ENCODE data around the gene LMNTD2. TPM values are rescaled to one million over a fixed set of nuclear protein-coding genes. Genes with fewer than 3 reads are reported as not detected.

The LMNTD2 gene
- total RNA-seq, 1 experiment from 2014 or later = 4.0 TPM

DNA sequence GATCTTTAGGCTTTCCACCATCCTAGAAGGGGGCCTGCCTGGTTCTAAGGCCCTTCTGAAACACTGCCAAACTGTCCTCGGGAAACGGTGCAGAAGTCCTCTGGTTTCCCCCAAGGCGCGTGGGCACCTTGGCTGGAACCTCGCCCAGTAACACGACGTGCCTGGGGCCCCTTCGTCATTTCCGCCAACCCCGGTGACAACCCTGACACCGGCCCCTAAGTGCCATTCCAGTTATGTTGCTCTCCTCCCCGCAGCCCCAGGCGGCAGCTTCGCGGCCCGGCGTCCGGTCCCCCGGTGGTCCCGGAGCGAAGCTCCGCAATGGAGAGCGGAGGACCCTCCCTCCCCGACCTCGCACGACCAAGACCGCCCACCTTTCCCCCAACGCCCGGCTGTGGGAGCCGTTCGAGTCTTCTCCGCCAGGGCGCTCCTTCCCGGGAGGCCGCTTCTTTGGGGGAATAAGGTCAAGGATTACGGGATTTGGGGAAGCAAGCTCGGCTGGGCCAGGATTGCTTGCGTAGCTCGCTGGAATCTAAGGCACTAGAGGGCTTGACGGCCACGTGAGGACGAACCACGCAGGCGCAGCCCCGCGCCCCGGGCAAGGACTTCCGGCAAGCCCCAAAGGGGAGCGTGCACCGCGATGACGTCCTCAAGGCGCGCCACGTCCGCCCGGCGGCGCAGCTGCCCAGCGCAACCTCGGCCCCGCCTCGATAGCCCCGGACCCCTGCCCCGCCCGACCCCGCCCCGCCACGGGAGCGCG lies 54.1 kb downstream of the LMNTD2 start:
- DNase-seq (ENCODE audit: low spot score) (peak; percentile 98), ATAC-seq (peak; percentile 75)
- Mint-ChIP-seq H3K36me3 (peaks cover 6% of the 10 kb centered on the region; the same call in 1 of the 2 replicates), H3K9me3 (no peaks in the 10 kb centered on the region), H3K4me3 (peak overlapping the region; percentile 93), H3K27me3 (ENCODE audit: low read depth) (no peaks in the 10 kb centered on the region; the same call in 1 of the 2 replicates), H3K4me1 (peaks cover 12% of the 10 kb centered on the region), H3K27ac (peak overlapping the region; percentile 99)
- ChIA-PET POLR2A (interaction anchor here (0.5 to 1.2 kb wide), 6 partner anchors 13 to 111 kb away, joined by 3 to 5 read pairs (median 4); partner anchors contain the start of gene PTDSS2), CTCF (interaction anchor here (0.6 to 2.1 kb wide), 8 partner anchors 8 to 277 kb away, joined by 3 to 17 read pairs (median 4); partner anchors contain the start of genes HRAS and PTDSS2)
- TF ChIP-seq SMAD4 (CRISPR knock-in tag; IDR thresholded peaks at IDR 0.05) = no peak
- TF ChIP-seq, protein P1, sequence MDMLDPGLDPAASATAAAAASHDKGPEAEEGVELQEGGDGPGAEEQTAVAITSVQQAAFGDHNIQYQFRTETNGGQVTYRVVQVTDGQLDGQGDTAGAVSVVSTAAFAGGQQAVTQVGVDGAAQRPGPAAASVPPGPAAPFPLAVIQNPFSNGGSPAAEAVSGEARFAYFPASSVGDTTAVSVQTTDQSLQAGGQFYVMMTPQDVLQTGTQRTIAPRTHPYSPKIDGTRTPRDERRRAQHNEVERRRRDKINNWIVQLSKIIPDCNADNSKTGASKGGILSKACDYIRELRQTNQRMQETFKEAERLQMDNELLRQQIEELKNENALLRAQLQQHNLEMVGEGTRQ (CRISPR knock-in tag; IDR thresholded peaks at IDR 0.05) = peak; percentile 90
- TF ChIP-seq, protein P2, sequence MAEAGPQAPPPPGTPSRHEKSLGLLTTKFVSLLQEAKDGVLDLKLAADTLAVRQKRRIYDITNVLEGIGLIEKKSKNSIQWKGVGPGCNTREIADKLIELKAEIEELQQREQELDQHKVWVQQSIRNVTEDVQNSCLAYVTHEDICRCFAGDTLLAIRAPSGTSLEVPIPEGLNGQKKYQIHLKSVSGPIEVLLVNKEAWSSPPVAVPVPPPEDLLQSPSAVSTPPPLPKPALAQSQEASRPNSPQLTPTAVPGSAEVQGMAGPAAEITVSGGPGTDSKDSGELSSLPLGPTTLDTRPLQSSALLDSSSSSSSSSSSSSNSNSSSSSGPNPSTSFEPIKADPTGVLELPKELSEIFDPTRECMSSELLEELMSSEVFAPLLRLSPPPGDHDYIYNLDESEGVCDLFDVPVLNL (CRISPR knock-in tag; IDR thresholded peaks at IDR 0.05; ENCODE audit: borderline replicate concordance, low read depth) = no peak
- no peak for TF ChIP-seq ELF4 (CRISPR knock-in tag; IDR thresholded peaks at IDR 0.05; ENCODE audit: low read depth)
- TF ChIP-seq CBFB (CRISPR knock-in tag; IDR thresholded peaks at IDR 0.05; ENCODE audit: low read depth) = no peak
- TF ChIP-seq, protein P3, sequence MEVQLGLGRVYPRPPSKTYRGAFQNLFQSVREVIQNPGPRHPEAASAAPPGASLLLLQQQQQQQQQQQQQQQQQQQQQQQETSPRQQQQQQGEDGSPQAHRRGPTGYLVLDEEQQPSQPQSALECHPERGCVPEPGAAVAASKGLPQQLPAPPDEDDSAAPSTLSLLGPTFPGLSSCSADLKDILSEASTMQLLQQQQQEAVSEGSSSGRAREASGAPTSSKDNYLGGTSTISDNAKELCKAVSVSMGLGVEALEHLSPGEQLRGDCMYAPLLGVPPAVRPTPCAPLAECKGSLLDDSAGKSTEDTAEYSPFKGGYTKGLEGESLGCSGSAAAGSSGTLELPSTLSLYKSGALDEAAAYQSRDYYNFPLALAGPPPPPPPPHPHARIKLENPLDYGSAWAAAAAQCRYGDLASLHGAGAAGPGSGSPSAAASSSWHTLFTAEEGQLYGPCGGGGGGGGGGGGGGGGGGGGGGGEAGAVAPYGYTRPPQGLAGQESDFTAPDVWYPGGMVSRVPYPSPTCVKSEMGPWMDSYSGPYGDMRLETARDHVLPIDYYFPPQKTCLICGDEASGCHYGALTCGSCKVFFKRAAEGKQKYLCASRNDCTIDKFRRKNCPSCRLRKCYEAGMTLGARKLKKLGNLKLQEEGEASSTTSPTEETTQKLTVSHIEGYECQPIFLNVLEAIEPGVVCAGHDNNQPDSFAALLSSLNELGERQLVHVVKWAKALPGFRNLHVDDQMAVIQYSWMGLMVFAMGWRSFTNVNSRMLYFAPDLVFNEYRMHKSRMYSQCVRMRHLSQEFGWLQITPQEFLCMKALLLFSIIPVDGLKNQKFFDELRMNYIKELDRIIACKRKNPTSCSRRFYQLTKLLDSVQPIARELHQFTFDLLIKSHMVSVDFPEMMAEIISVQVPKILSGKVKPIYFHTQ (CRISPR knock-in tag; IDR thresholded peaks at IDR 0.05) = no peak
- TF ChIP-seq RELA (CRISPR knock-in tag; IDR thresholded peaks at IDR 0.05; ENCODE audit: borderline replicate concordance) = 0 out of 2 replicates have a peak, but pooled peaks have one; percentile 38
- TF ChIP-seq, protein P4, sequence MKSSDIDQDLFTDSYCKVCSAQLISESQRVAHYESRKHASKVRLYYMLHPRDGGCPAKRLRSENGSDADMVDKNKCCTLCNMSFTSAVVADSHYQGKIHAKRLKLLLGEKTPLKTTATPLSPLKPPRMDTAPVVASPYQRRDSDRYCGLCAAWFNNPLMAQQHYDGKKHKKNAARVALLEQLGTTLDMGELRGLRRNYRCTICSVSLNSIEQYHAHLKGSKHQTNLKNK (CRISPR knock-in tag; IDR thresholded peaks at IDR 0.05) = no peak
- no peak for TF ChIP-seq MXD4 (CRISPR knock-in tag; IDR thresholded peaks at IDR 0.05; ENCODE audit: borderline replicate concordance)
- TF ChIP-seq ZBTB21 (CRISPR knock-in tag; IDR thresholded peaks at IDR 0.05; ENCODE audit: borderline replicate concordance) = no peak
- TF ChIP-seq, protein P5, sequence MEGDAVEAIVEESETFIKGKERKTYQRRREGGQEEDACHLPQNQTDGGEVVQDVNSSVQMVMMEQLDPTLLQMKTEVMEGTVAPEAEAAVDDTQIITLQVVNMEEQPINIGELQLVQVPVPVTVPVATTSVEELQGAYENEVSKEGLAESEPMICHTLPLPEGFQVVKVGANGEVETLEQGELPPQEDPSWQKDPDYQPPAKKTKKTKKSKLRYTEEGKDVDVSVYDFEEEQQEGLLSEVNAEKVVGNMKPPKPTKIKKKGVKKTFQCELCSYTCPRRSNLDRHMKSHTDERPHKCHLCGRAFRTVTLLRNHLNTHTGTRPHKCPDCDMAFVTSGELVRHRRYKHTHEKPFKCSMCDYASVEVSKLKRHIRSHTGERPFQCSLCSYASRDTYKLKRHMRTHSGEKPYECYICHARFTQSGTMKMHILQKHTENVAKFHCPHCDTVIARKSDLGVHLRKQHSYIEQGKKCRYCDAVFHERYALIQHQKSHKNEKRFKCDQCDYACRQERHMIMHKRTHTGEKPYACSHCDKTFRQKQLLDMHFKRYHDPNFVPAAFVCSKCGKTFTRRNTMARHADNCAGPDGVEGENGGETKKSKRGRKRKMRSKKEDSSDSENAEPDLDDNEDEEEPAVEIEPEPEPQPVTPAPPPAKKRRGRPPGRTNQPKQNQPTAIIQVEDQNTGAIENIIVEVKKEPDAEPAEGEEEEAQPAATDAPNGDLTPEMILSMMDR (IDR thresholded peaks at IDR 0.05) = no peak
- no peak for TF ChIP-seq ZNF396 (CRISPR knock-in tag; IDR thresholded peaks at IDR 0.05; ENCODE audit: borderline replicate concordance)
- TF ChIP-seq PRRX2 (CRISPR knock-in tag; IDR thresholded peaks at IDR 0.05) = no peak
- TF ChIP-seq, protein P6, sequence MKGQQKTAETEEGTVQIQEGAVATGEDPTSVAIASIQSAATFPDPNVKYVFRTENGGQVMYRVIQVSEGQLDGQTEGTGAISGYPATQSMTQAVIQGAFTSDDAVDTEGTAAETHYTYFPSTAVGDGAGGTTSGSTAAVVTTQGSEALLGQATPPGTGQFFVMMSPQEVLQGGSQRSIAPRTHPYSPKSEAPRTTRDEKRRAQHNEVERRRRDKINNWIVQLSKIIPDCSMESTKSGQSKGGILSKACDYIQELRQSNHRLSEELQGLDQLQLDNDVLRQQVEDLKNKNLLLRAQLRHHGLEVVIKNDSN (CRISPR knock-in tag; IDR thresholded peaks at IDR 0.05) = peak; percentile 88
- TF ChIP-seq NR2C2 (CRISPR knock-in tag; IDR thresholded peaks at IDR 0.05) = no peak
- no peak for TF ChIP-seq GRHL2 (CRISPR knock-in tag; IDR thresholded peaks at IDR 0.05; ENCODE audit: insufficient replicate concordance, severe bottlenecking)
- TF ChIP-seq, protein P7, sequence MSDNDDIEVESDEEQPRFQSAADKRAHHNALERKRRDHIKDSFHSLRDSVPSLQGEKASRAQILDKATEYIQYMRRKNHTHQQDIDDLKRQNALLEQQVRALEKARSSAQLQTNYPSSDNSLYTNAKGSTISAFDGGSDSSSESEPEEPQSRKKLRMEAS (CRISPR knock-in tag; IDR thresholded peaks at IDR 0.05) = peak; percentile 94
- TF ChIP-seq GTF2I (CRISPR knock-in tag; conservative IDR thresholded peaks at IDR 0.05) = no peak
- no peak for TF ChIP-seq ZNF219 (CRISPR knock-in tag; IDR thresholded peaks at IDR 0.05; ENCODE audit: borderline replicate concordance)
- peak; percentile 64; the same call in 1 of the 2 replicates for TF ChIP-seq MYBL2 (CRISPR knock-in tag; IDR thresholded peaks at IDR 0.05)
- no peak for TF ChIP-seq ZNF121 (CRISPR knock-in tag; IDR thresholded peaks at IDR 0.05)
- TF ChIP-seq, protein P8, sequence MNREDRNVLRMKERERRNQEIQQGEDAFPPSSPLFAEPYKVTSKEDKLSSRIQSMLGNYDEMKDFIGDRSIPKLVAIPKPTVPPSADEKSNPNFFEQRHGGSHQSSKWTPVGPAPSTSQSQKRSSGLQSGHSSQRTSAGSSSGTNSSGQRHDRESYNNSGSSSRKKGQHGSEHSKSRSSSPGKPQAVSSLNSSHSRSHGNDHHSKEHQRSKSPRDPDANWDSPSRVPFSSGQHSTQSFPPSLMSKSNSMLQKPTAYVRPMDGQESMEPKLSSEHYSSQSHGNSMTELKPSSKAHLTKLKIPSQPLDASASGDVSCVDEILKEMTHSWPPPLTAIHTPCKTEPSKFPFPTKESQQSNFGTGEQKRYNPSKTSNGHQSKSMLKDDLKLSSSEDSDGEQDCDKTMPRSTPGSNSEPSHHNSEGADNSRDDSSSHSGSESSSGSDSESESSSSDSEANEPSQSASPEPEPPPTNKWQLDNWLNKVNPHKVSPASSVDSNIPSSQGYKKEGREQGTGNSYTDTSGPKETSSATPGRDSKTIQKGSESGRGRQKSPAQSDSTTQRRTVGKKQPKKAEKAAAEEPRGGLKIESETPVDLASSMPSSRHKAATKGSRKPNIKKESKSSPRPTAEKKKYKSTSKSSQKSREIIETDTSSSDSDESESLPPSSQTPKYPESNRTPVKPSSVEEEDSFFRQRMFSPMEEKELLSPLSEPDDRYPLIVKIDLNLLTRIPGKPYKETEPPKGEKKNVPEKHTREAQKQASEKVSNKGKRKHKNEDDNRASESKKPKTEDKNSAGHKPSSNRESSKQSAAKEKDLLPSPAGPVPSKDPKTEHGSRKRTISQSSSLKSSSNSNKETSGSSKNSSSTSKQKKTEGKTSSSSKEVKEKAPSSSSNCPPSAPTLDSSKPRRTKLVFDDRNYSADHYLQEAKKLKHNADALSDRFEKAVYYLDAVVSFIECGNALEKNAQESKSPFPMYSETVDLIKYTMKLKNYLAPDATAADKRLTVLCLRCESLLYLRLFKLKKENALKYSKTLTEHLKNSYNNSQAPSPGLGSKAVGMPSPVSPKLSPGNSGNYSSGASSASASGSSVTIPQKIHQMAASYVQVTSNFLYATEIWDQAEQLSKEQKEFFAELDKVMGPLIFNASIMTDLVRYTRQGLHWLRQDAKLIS (CRISPR knock-in tag; IDR thresholded peaks at IDR 0.05; ENCODE audit: borderline replicate concordance) = no peak
- peak; percentile 98 for TF ChIP-seq CREM (CRISPR knock-in tag; IDR thresholded peaks at IDR 0.05)

All from WTC11 (cell line).